HCT116 (cell line): ENCODE measurements around the gene ZNF469. TPM values are rescaled to one million over a fixed set of nuclear protein-coding genes. Genes with fewer than 3 reads are reported as not detected.

ENCODE experiments used
- ATAC-seq: fragments of 200-7000 bp; cut with Tn5 transposase; 2 replicates; pipeline ENCODE4 v1.9.1; 2020; ENCODE audit warnings: mild to moderate bottlenecking, moderate library complexity
- BruUV-seq: library from RNA; stranded (reverse); fragments of 400-500 nt; replicated peaks from 2 replicates; lab custom pipeline; 2021; lab: Mats Ljungman, UMichigan
- CTCF ChIA-PET: fragments of 300-600 bp; sonication (Branson Sonifier 250); formaldehyde crosslinking; loops from one replicate; lab custom pipeline; 2021; ENCODE audit warnings: antibody characterized with exemption; lab: Charles Lee
- POLR2A ChIA-PET: fragments of 300-600, 350-600 bp; sonication (Branson Sonifier 250); formaldehyde crosslinking; loops from one replicate; lab custom pipeline; 2021; ENCODE audit warnings: antibody characterized with exemption; lab: Charles Lee
- RAD21 ChIA-PET, 2 experiments: fragments of 300-600 bp; sonication (Branson Sonifier 250); formaldehyde crosslinking; loops; one replicate each; lab custom pipeline; 2023; ENCODE audit warnings: low total read pairs in 2 of 2; ENCODE audit not compliant: uncharacterized antibody in 2 of 2, unreplicated experiment in 2 of 2, low non-redundant PET in 1 of 2; lab: Charles Lee
- DNase-seq: peaks from one replicate; pipeline ENCODE4 v3.0.0-alpha.2; 2010; ENCODE audit warnings: low read depth, low spot score
- H2AFZ ChIP-seq: fragments of 200-600 bp; shearing (Covaris generic), sonication (generic); 2 replicates; pipeline ENCODE4 v1.6.1; 2017; ENCODE audit warnings: low read depth, mixed run types, mixed read lengths, antibody characterized with exemption, low read length; ENCODE audit not compliant: poor library complexity, severe bottlenecking
- H3K27ac ChIP-seq: 2 replicates; pipeline ENCODE4 v1.5.1; 2012; ENCODE audit warnings: low read depth, low read length
- H3K27me3 ChIP-seq: fragments of 200-600 bp; sonication (generic); 2 replicates; pipeline ENCODE4 v1.6.1; 2016; ENCODE audit warnings: mixed run types, low read length, mixed read lengths; ENCODE audit not compliant: insufficient read depth
- H3K36me3 ChIP-seq, 2 experiments: fragments of 200-500 bp in 1 of 2; fragments of 200-600 bp in 1 of 2; sonication (Bioruptor generic) in 1 of 2; sonication (generic) in 1 of 2; 2 replicates each; pipeline versions ENCODE4 v1.5.1 to v1.6.1; 2014 to 2016; ENCODE audit warnings: low read length in 2 of 2, inconsistent platforms in 1 of 2, mixed read lengths in 1 of 2, mixed run types in 1 of 2; ENCODE audit not compliant: insufficient read depth in 2 of 2, control insufficient read depth in 1 of 2
- H3K4me1 ChIP-seq, 2 experiments: fragments of 200-600 bp in 1 of 2; sonication (generic) in 1 of 2; 2 replicates each; pipeline versions ENCODE4 v1.5.1 to v1.6.1; 2012 to 2017; ENCODE audit warnings: low read length in 2 of 2, inconsistent platforms in 1 of 2, mild to moderate bottlenecking in 1 of 2, mixed read lengths in 1 of 2, mixed run types in 1 of 2, moderate library complexity in 1 of 2; ENCODE audit not compliant: insufficient read depth in 2 of 2, control insufficient read depth in 1 of 2
- H3K4me2 ChIP-seq: fragments of 200-600 bp; sonication (generic); 2 replicates; pipeline ENCODE4 v1.6.1; 2017; ENCODE audit warnings: mixed run types, low read length, mixed read lengths
- H3K4me3 ChIP-seq, 2 experiments: fragments of 200-600 bp in 1 of 2; sonication (generic) in 1 of 2; replicated peaks in 1 of 2; 2 replicates each; pipeline ENCODE4 v1.5.1; 2011 to 2016; ENCODE audit warnings: low read length in 2 of 2, control low read depth in 1 of 2, low read depth in 1 of 2, mild to moderate bottlenecking in 1 of 2, mixed read lengths in 1 of 2, mixed run types in 1 of 2
- H3K79me2 ChIP-seq: fragments of 200-600 bp; sonication (generic); 2 replicates; pipeline ENCODE4 v1.6.1; 2017; ENCODE audit warnings: mild to moderate bottlenecking, mixed run types, low read length, moderate library complexity, mixed read lengths; ENCODE audit not compliant: insufficient read depth
- H3K9ac ChIP-seq: fragments of 200-600 bp; sonication (generic); 2 replicates; pipeline ENCODE4 v1.6.1; 2016; ENCODE audit warnings: low read length, mixed read lengths
- H3K9me2 ChIP-seq: fragments of 200-600 bp; sonication (generic), shearing (Covaris generic); 2 replicates; pipeline ENCODE4 v1.6.1; 2017; ENCODE audit warnings: mixed run types, mild to moderate bottlenecking, moderate library complexity; ENCODE audit not compliant: insufficient read depth
- H3K9me3 ChIP-seq, 2 experiments: fragments of 200-500 bp in 1 of 2; fragments of 200-600 bp in 1 of 2; sonication (Bioruptor generic) in 1 of 2; sonication (generic) in 1 of 2; 2 replicates each; pipeline ENCODE4 v1.6.1; 2014 to 2017; ENCODE audit warnings: low read length in 2 of 2, mixed read lengths in 2 of 2, inconsistent platforms in 1 of 2, low read depth in 1 of 2, mild to moderate bottlenecking in 1 of 2, mixed run types in 1 of 2, moderate library complexity in 1 of 2; ENCODE audit not compliant: control insufficient read depth in 1 of 2, insufficient read depth in 1 of 2
- H4K20me1 ChIP-seq: fragments of 200-600 bp; sonication (generic), shearing (Covaris generic); 2 replicates; pipeline ENCODE4 v1.6.1; 2017; ENCODE audit warnings: mixed run types, mild to moderate bottlenecking, moderate library complexity; ENCODE audit not compliant: insufficient read depth
- ATF3 ChIP-seq: IDR thresholded peaks from 2 replicates; pipeline ENCODE4 v1.6.1; 2012
- CBX3 ChIP-seq: IDR thresholded peaks from 2 replicates; pipeline ENCODE4 v1.6.1; 2012; ENCODE audit warnings: low read depth
- EZH2 ChIP-seq: fragments of 200-600 bp; sonication (generic); IDR thresholded peaks from 2 replicates; pipeline ENCODE4 v1.6.1; 2017; ENCODE audit warnings: antibody characterized with exemption, mixed run types
- EZH2phosphoT487 ChIP-seq: fragments of 200-600 bp; IDR thresholded peaks from 2 replicates; pipeline ENCODE4 v1.6.1; 2018; ENCODE audit warnings: antibody characterized with exemption, borderline replicate concordance
- POLR2A ChIP-seq: IDR thresholded peaks from 2 replicates; pipeline ENCODE4 v1.7.0; 2011; ENCODE audit warnings: borderline replicate concordance; ENCODE audit not compliant: insufficient read depth, insufficient read length; ENCODE audit errors: extremely low read depth
- POLR2AphosphoS5 ChIP-seq: IDR thresholded peaks from 2 replicates; pipeline ENCODE4 v1.6.1; 2011; ENCODE audit warnings: mild to moderate bottlenecking, low read depth, low read length, moderate library complexity
- RAD21 ChIP-seq: IDR thresholded peaks from 2 replicates; pipeline ENCODE4 v1.6.1; 2012; ENCODE audit warnings: low read depth, mild to moderate bottlenecking
- SIN3A ChIP-seq: IDR thresholded peaks from 2 replicates; pipeline ENCODE4 v1.6.1; 2012; ENCODE audit warnings: low read depth
- SRF ChIP-seq: IDR thresholded peaks from 2 replicates; pipeline ENCODE4 v1.6.1; 2012; ENCODE audit warnings: low read depth
- YY1 ChIP-seq: IDR thresholded peaks from 2 replicates; pipeline ENCODE4 v1.6.1; 2011; ENCODE audit warnings: low read length, low read depth, moderate library complexity, mild to moderate bottlenecking; ENCODE audit not compliant: insufficient replicate concordance; ENCODE audit errors: extremely low read depth
- ZFX ChIP-seq: fragments of 450-650 bp; IDR thresholded peaks from 2 replicates; pipeline ENCODE4 v1.6.1; 2017
- ZNF274 ChIP-seq: fragments of 200-500 bp; sonication (Bioruptor generic); IDR thresholded peaks from 2 replicates; pipeline ENCODE4 v1.6.1; 2014; ENCODE audit warnings: mild to moderate bottlenecking, low read depth, low read length, inconsistent platforms
- intact Hi-C: fragments of 100-400 bp; cut with micrococcal nuclease; formaldehyde crosslinking; loops from 2 replicates; pipeline ENCODE4 v1.10.0; 2022
- total RNA-seq: library from RNA; stranded (reverse); gene quantifications from one replicate; pipeline ENCODE4 v1.2.1, GENCODE V29; 2021; ENCODE audit not compliant: unreplicated experiment
- TF ChIP-seq, protein P1 (sequence below): IDR thresholded peaks from 2 replicates; pipeline ENCODE4 v1.6.1; 2011; ENCODE audit warnings: mild to moderate bottlenecking, low read length, moderate library complexity; ENCODE audit not compliant: insufficient replicate concordance; ENCODE audit errors: extremely low read depth
- TF ChIP-seq, protein P2 (sequence below): IDR thresholded peaks from 2 replicates; pipeline ENCODE4 v1.6.1; 2012; ENCODE audit warnings: low read depth

Gene ZNF469
- total RNA-seq, 1 experiment from 2014 or later, result 5.9 TPM

DNA sequence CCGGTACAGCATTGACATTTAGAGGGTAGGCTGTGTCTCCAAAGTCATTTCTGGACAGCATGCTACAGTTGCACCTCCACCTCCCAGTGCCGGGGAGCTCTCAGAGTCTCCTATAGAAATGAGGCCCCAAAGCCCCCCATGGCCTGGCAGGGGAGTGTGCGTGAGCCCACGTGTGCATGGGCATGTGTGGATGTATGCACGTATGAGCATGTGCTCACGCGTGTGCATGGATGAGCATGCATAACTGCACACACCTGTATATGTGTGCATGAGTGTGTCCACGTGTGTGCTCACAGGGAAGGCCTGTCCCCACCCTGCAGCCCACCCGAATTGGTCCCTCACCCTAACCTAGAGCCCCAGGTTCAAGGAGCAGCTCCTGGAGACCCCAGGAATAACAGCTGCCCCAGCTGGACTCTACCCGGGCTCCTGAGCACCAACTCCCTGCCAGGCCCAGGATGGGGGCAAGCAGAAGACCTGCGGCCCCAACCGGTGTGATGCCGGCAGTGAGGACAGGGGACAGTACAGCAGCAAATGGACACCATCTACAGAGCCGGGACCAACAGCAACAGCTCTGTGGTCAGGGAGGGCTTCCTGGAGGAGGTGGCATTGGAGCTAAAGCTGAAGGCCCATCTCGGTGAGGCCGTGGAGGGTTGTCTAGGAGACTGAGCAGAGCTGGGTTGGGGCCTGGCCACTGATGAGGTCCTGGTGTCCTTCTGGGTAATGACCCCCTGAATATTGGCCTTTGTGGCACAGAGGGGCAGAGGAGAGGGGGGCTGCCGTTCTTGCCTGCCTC, 35.1 kb downstream of the ZNF469 start:
- DNase-seq, result no peak
- ChIA-PET POLR2A (no interaction called here), RAD21 (no interaction called here), CTCF (interaction anchor here (1.8 kb wide), 1 partner anchor 20 kb away, joined by 5 read pairs; no protein-coding TSS in a partner anchor)
- no peak for ATAC-seq
- intact Hi-C loops, result no loop called here
- no peak overlapping the region for H3K4me2 ChIP-seq
- H3K4me3 ChIP-seq, result no peak overlapping the region
- no TSS peak for BruUV-seq
- no peak overlapping the region for H3K27ac ChIP-seq
- TF ChIP-seq ZNF274, result no peak
- H3K9me2 ChIP-seq, result no peaks in the 10 kb centered on the region
- no peak overlapping the region for H3K9ac ChIP-seq
- no peaks in the 10 kb centered on the region for H3K79me2 ChIP-seq
- no peaks in the 10 kb centered on the region for H3K4me1 ChIP-seq
- no peak overlapping the region for H2AFZ ChIP-seq
- no peaks in the 10 kb centered on the region for H3K36me3 ChIP-seq
- H3K27me3 ChIP-seq, result no peaks in the 10 kb centered on the region
- no peaks in the 10 kb centered on the region for H4K20me1 ChIP-seq
- no peaks in the 10 kb centered on the region for H3K9me3 ChIP-seq

DNA sequence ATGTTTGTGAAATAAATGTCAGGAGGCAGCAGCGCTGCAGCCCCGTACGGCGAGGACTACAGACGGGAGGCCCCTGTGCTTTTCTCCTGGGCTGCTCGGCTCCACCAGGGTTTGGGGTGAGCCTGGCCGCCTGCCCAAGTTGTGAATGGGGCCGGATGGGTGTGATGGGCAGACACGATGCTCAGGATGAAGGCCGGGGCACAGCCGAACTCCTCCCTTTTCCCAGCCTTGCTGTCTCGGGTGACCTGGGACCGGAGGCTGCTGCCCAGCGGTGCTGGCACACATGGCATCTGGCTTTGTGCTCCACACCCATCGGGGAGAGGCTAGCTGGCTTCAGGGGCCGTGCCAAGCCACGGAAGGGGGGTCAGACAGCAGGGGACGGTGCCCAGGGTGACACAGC, 36.1 kb downstream of the ZNF469 start:
- Histone ChIP-seq H3K27ac (no peak overlapping the region), H3K9ac (no peak overlapping the region), H3K4me2 (no peak overlapping the region), H3K4me3 (no peak overlapping the region), H3K9me2 (no peaks in the 10 kb centered on the region), H2AFZ (no peak overlapping the region), H3K4me1 (no peaks in the 10 kb centered on the region), H3K27me3 (no peaks in the 10 kb centered on the region), H3K9me3 (no peaks in the 10 kb centered on the region), H4K20me1 (no peaks in the 10 kb centered on the region), H3K36me3 (no peaks in the 10 kb centered on the region), H3K79me2 (no peaks in the 10 kb centered on the region)
- ChIA-PET RAD21 (interaction anchor here in 1 of 2 experiments (0.7 kb wide), 1 partner anchor 35 kb away, joined by 4 read pairs; no protein-coding TSS in a partner anchor), CTCF (interaction anchor here (1.8 kb wide), 1 partner anchor 19 kb away, joined by 5 read pairs; no protein-coding TSS in a partner anchor), POLR2A (no interaction called here)
- no TSS peak for BruUV-seq
- ATAC-seq (no peak), DNase-seq (no peak)
- intact Hi-C loops, result no loop called here
- no peak for TF ChIP-seq RAD21
- TF ChIP-seq, protein P1, sequence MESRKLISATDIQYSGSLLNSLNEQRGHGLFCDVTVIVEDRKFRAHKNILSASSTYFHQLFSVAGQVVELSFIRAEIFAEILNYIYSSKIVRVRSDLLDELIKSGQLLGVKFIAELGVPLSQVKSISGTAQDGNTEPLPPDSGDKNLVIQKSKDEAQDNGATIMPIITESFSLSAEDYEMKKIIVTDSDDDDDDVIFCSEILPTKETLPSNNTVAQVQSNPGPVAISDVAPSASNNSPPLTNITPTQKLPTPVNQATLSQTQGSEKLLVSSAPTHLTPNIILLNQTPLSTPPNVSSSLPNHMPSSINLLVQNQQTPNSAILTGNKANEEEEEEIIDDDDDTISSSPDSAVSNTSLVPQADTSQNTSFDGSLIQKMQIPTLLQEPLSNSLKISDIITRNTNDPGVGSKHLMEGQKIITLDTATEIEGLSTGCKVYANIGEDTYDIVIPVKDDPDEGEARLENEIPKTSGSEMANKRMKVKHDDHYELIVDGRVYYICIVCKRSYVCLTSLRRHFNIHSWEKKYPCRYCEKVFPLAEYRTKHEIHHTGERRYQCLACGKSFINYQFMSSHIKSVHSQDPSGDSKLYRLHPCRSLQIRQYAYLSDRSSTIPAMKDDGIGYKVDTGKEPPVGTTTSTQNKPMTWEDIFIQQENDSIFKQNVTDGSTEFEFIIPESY, result no peak
- no peak for TF ChIP-seq POLR2AphosphoS5
- no peak for TF ChIP-seq EZH2
- TF ChIP-seq CBX3, result no peak
- no peak for TF ChIP-seq POLR2A
- TF ChIP-seq, protein P2, sequence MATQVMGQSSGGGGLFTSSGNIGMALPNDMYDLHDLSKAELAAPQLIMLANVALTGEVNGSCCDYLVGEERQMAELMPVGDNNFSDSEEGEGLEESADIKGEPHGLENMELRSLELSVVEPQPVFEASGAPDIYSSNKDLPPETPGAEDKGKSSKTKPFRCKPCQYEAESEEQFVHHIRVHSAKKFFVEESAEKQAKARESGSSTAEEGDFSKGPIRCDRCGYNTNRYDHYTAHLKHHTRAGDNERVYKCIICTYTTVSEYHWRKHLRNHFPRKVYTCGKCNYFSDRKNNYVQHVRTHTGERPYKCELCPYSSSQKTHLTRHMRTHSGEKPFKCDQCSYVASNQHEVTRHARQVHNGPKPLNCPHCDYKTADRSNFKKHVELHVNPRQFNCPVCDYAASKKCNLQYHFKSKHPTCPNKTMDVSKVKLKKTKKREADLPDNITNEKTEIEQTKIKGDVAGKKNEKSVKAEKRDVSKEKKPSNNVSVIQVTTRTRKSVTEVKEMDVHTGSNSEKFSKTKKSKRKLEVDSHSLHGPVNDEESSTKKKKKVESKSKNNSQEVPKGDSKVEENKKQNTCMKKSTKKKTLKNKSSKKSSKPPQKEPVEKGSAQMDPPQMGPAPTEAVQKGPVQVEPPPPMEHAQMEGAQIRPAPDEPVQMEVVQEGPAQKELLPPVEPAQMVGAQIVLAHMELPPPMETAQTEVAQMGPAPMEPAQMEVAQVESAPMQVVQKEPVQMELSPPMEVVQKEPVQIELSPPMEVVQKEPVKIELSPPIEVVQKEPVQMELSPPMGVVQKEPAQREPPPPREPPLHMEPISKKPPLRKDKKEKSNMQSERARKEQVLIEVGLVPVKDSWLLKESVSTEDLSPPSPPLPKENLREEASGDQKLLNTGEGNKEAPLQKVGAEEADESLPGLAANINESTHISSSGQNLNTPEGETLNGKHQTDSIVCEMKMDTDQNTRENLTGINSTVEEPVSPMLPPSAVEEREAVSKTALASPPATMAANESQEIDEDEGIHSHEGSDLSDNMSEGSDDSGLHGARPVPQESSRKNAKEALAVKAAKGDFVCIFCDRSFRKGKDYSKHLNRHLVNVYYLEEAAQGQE, result no peak
- no peak for TF ChIP-seq SIN3A
- TF ChIP-seq EZH2phosphoT487, result no peak
- no peak for TF ChIP-seq YY1
- no peak for TF ChIP-seq SRF
- TF ChIP-seq ZFX, result no peak
- TF ChIP-seq ATF3, result no peak
